Esophagus muscularis mucosa (tissue), 4 donors: ENCODE measurements around the gene PDE4D. TPM values are rescaled to one million over a fixed set of nuclear protein-coding genes. Genes with fewer than 3 reads are reported as not detected.
"Not testable (repeated sequence)": the region's sequence is repeated elsewhere in the genome, so short reads cannot be mapped to it uniquely, and the experiment has no call there.

Experiments
- DNase-seq: peaks from one replicate; pipeline ENCODE4 v3.0.0-alpha.2; 2017; ENCODE audit errors: extremely low spot score
- H3K27ac ChIP-seq, 4 donors: fragments of 200-600 bp; sonication (generic); replicated peaks in 1 of 4; 1 replicate in 3 of 4; 2 replicates in 1 of 4; pipeline ENCODE4 v1.5.1; 2016 to 2019; ENCODE audit warnings: mild to moderate bottlenecking in 1 of 4
- H3K27me3 ChIP-seq, 4 donors: fragments of 200-600 bp; sonication (generic); one replicate each; pipeline versions ENCODE4 v1.5.1 to v1.6.0; 2016 to 2019
- H3K36me3 ChIP-seq, 4 donors: fragments of 200-600 bp; sonication (generic); one replicate each; pipeline ENCODE4 v1.5.1; 2016 to 2019
- H3K4me1 ChIP-seq, 4 donors: fragments of 200-600 bp; sonication (generic); one replicate each; pipeline ENCODE4 v1.5.1; 2016 to 2019
- H3K4me3 ChIP-seq, 4 donors: fragments of 200-600 bp; sonication (generic); 1 replicate in 2 of 4; 2 replicates in 2 of 4; pipeline ENCODE4 v1.5.1; 2016 to 2019; ENCODE audit warnings: mild to moderate bottlenecking in 4 of 4, moderate library complexity in 1 of 4
- H3K9me3 ChIP-seq, 4 donors: fragments of 200-600 bp; sonication (generic); 1 replicate in 3 of 4; 2 replicates in 1 of 4; pipeline ENCODE4 v1.5.1; 2016 to 2019
- CTCF ChIP-seq, 3 experiments: fragments of 200-600 bp in 2 of 3; fragments of 450-650 bp in 1 of 3; sonication (generic) in 2 of 3; IDR thresholded peaks; one replicate each; pipeline ENCODE4 v1.5.1; 2017 to 2019; ENCODE audit warnings: antibody characterized with exemption in 3 of 3, mild to moderate bottlenecking in 2 of 3, moderate library complexity in 1 of 3
- EP300 ChIP-seq: sonication (generic); formaldehyde crosslinking; IDR thresholded peaks from one replicate; pipeline ENCODE4 v1.6.1; 2017; ENCODE audit warnings: antibody characterized with exemption
- POLR2A ChIP-seq: fragments of 450-650 bp; IDR thresholded peaks from one replicate; pipeline ENCODE4 v1.6.1; 2017; ENCODE audit warnings: antibody characterized with exemption, moderate library complexity, mild to moderate bottlenecking, low read depth
- POLR2AphosphoS5 ChIP-seq, 2 donors: sonication (generic); formaldehyde crosslinking; IDR thresholded peaks; one replicate each; pipeline ENCODE4 v1.6.1; 2017; ENCODE audit warnings: antibody characterized with exemption in 2 of 2
- WGBS: methylation state at CpG from one replicate; pipeline ENCODE4 v1.1.5; 2018; 5-methylcytosine and 5-hydroxymethylcytosine counted together
- intact Hi-C: fragments of 100-400 bp; cut with DNase I; formaldehyde crosslinking; loops from one replicate; pipeline ENCODE4 v1.15.1; 2023
- total RNA-seq, 4 donors: library from RNA; depleted of rRNA; stranded (reverse); fragments of >200 nt; gene quantifications; one replicate each; pipeline versions ENCODE4 v1.1.0 to v1.2.1, GENCODE V29; 2016

PDE4D gene
- total RNA-seq, 4 donors from 2014 or later, result 39.2 to 87.0 (median 50.2) TPM

- no peaks in the 10 kb centered on the region for H3K27me3 ChIP-seq
- no peak overlapping the region for H3K27ac ChIP-seq
- DNase-seq, result no peak
- WGBS, result 20% methylated on average over 4 of the region's 4 CpGs
- peaks cover 0 to 5% (median 0%) of the 10 kb centered on the region in 4 donors for H3K4me1 ChIP-seq
- intact Hi-C loops, result loop anchor here (5.0 to 10.0 kb wide), 3 partner anchors 124 to 489 kb away; no protein-coding TSS in a partner anchor
- H3K36me3 ChIP-seq, result no peaks in the 10 kb centered on the region
- H3K4me3 ChIP-seq, result no peak overlapping the region
- no peaks in the 10 kb centered on the region for H3K9me3 ChIP-seq
- TF ChIP-seq CTCF (IDR thresholded peaks at IDR 0.05) (peak; percentile 70 to 88 (median 75)), POLR2A (no peak), EP300 (no peak), POLR2AphosphoS5 (IDR thresholded peaks at IDR 0.05) (no peak)
These were observed 220.0 kb downstream of the PDE4D start for GRCh38 chr5:59673438-59674058.

GRCh38 chr5:59666440-59667068 is 227.0 kb downstream of the PDE4D start:
- no peaks in the 10 kb centered on the region for H3K36me3 ChIP-seq
- no peaks in the 10 kb centered on the region for H3K9me3 ChIP-seq
- no peak for TF ChIP-seq POLR2A
- no peak for TF ChIP-seq EP300
- no peak for TF ChIP-seq CTCF (IDR thresholded peaks at IDR 0.05)
- no peak for TF ChIP-seq POLR2AphosphoS5 (IDR thresholded peaks at IDR 0.05)
- no peak overlapping the region for H3K27ac ChIP-seq
- no peak overlapping the region for H3K4me3 ChIP-seq
- intact Hi-C loops, result no loop called here
- no peaks in the 10 kb centered on the region for H3K27me3 ChIP-seq
- H3K4me1 ChIP-seq, result peaks cover 0 to 14% (median 9%) of the 10 kb centered on the region in 4 donors
- DNase-seq, result no peak
- WGBS, result 77% methylated on average over 4 of the region's 4 CpGs

GRCh38 chr5:59665832-59666203 is 227.7 kb downstream of the PDE4D start:
- H3K27me3 ChIP-seq, DNase-seq, H3K36me3 ChIP-seq, H3K9me3 ChIP-seq, H3K4me3 ChIP-seq, intact Hi-C loops, H3K27ac ChIP-seq: not testable (repeated sequence)
- WGBS, result 94% methylated on average over 7 of the region's 7 CpGs
- peaks cover 0 to 20% (median 10%) of the 10 kb centered on the region in 4 donors for H3K4me1 ChIP-seq

- Histone ChIP-seq H3K4me3 (no peak overlapping the region), H3K27ac (no peak overlapping the region), H3K27me3 (no peaks in the 10 kb centered on the region), H3K36me3 (no peaks in the 10 kb centered on the region), H3K9me3 (no peaks in the 10 kb centered on the region), H3K4me1 (peaks cover 0 to 26% (median 10%) of the 10 kb centered on the region in 4 donors)
- TF ChIP-seq CTCF (IDR thresholded peaks at IDR 0.05) (no peak), POLR2A (no peak), EP300 (no peak)
- DNase-seq, result no peak
- intact Hi-C loops, result no loop called here
These were observed 228.3 kb downstream of the PDE4D start for GRCh38 chr5:59665086-59665831.

- Histone ChIP-seq H3K9me3 (no peaks in the 10 kb centered on the region), H3K36me3 (no peaks in the 10 kb centered on the region), H3K27ac (no peak overlapping the region), H3K4me1 (peaks cover 0 to 27% (median 13%) of the 10 kb centered on the region in 4 donors), H3K27me3 (no peaks in the 10 kb centered on the region), H3K4me3 (peak overlapping the region in 2 of 4 donors; percentile 2 to 19)
- TF ChIP-seq CTCF (IDR thresholded peaks at IDR 0.05), result no peak
- DNase-seq, result no peak
- intact Hi-C loops, result no loop called here
- WGBS, result 48% methylated on average over 4 of the region's 4 CpGs
These were observed 231.4 kb downstream of the PDE4D start for GRCh38 chr5:59661954-59662615.
